Mesendoderm (in vitro differentiated cells): Measurements from ENCODE around the gene RGS10.

ENCODE experiments used
- DNase-seq: peaks from one replicate; pipeline ENCODE4 v3.0.0; 2013
- H2AK5ac ChIP-seq: 2 replicates; pipeline ENCODE4 v1.6.1; 2013; ENCODE audit warnings: low read length, inconsistent platforms
- H2BK120ac ChIP-seq: 2 replicates; pipeline ENCODE4 v1.6.1; 2013; ENCODE audit warnings: low read depth, mild to moderate bottlenecking, low read length, moderate library complexity, mixed read lengths
- H2BK15ac ChIP-seq: replicated peaks from 2 replicates; pipeline ENCODE4 v1.6.1; 2013; ENCODE audit warnings: low read depth, mild to moderate bottlenecking, moderate library complexity
- H2BK5ac ChIP-seq: 2 replicates; pipeline ENCODE4 v1.6.1; 2013; ENCODE audit warnings: low read length, inconsistent platforms
- H3K18ac ChIP-seq: 2 replicates; pipeline ENCODE4 v1.6.1; 2013; ENCODE audit warnings: mild to moderate bottlenecking, low read length, mixed read lengths
- H3K23ac ChIP-seq: one replicate; pipeline ENCODE4 v1.6.1; 2013; ENCODE audit warnings: low read length
- H3K27ac ChIP-seq: 2 replicates; pipeline ENCODE4 v1.5.1; 2013; ENCODE audit warnings: low read depth, mild to moderate bottlenecking, inconsistent platforms, low read length, moderate library complexity
- H3K27me3 ChIP-seq: 2 replicates; pipeline ENCODE4 v1.6.1; 2013; ENCODE audit warnings: low read length, control low read depth, mild to moderate bottlenecking, inconsistent platforms; ENCODE audit not compliant: insufficient read depth, poor library complexity
- H3K36me3 ChIP-seq: 2 replicates; pipeline ENCODE4 v1.6.1; 2013; ENCODE audit warnings: low read length, inconsistent platforms; ENCODE audit not compliant: control insufficient read depth, insufficient read depth
- H3K4ac ChIP-seq: one replicate; pipeline ENCODE4 v1.6.1; 2013; ENCODE audit warnings: low read depth, mild to moderate bottlenecking, low read length, moderate library complexity
- H3K4me1 ChIP-seq: 2 replicates; pipeline ENCODE4 v1.6.1; 2013; ENCODE audit warnings: low read depth, low read length, inconsistent platforms; ENCODE audit not compliant: control insufficient read depth
- H3K4me2 ChIP-seq: 2 replicates; pipeline ENCODE4 v1.6.1; 2013; ENCODE audit warnings: low read length
- H3K4me3 ChIP-seq: 2 replicates; pipeline ENCODE4 v1.5.1; 2013; ENCODE audit warnings: mild to moderate bottlenecking, low read length
- H3K56ac ChIP-seq: one replicate; pipeline ENCODE4 v1.6.1; 2013; ENCODE audit warnings: low read length
- H3K79me1 ChIP-seq: 2 replicates; pipeline ENCODE4 v1.6.1; 2013; ENCODE audit warnings: low read length, inconsistent platforms
- H3K79me2 ChIP-seq: 2 replicates; pipeline ENCODE4 v1.6.1; 2013; ENCODE audit warnings: mild to moderate bottlenecking, low read length; ENCODE audit not compliant: control insufficient read depth, insufficient read depth
- H3K9ac ChIP-seq: 2 replicates; pipeline ENCODE4 v1.6.1; 2013; ENCODE audit warnings: low read length, inconsistent platforms
- H4K5ac ChIP-seq: one replicate; pipeline ENCODE4 v1.6.1; 2013; ENCODE audit warnings: low read length
- H4K8ac ChIP-seq: one replicate; pipeline ENCODE4 v1.6.1; 2013; ENCODE audit warnings: low read depth, mild to moderate bottlenecking, control low read depth, low read length, moderate library complexity
- WGBS: extraction: QIAGEN DNeasy Blood & Tissue Kit; methylation state at CpG from one replicate; pipeline ENCODE4 v1.1.7; 2013; ENCODE audit warnings: low lambda C conversion rate, missing lambda C conversion rate; ENCODE audit not compliant: insufficient coverage; ENCODE audit errors: extremely low coverage; 5-methylcytosine and 5-hydroxymethylcytosine counted together

The RGS10 gene

DNA sequence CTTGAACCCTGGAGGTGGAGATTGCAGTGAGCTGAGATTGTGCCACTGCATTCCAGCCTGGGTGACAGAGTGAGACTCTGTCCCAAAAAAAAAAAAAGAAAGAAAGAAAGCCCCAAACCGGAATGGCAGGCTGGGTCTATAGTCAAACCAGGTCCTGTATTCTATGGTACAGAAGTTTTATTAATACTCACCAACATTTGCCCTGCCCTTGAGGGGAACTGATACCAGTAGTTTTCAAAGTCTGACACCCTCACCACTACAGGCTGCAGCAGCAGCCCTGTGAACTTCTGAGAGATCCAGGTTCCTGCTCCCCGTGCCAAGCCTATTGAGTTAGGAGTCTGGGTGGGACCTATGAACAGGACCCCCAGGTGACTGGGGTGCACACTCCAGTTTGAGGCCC lies 80.6 kb downstream of the RGS10 start:
- no peak overlapping the region for H4K8ac ChIP-seq
- no peak overlapping the region for H3K4me2 ChIP-seq
- no peak overlapping the region for H2BK5ac ChIP-seq
- no peak overlapping the region for H3K4ac ChIP-seq
- H3K9ac ChIP-seq: no peak overlapping the region
- no peak overlapping the region for H4K5ac ChIP-seq
- no peaks in the 10 kb centered on the region for H3K79me1 ChIP-seq
- no peak overlapping the region for H3K23ac ChIP-seq
- H3K27ac ChIP-seq: no peak overlapping the region
- H2AK5ac ChIP-seq: no peak overlapping the region
- H3K27me3 ChIP-seq: no peaks in the 10 kb centered on the region
- no peak for DNase-seq
- H3K79me2 ChIP-seq: no peaks in the 10 kb centered on the region
- H2BK15ac ChIP-seq: no peak overlapping the region
- no peak overlapping the region for H2BK120ac ChIP-seq
- no peak overlapping the region for H3K18ac ChIP-seq
- H3K36me3 ChIP-seq: no peaks in the 10 kb centered on the region
- no peak overlapping the region for H3K4me3 ChIP-seq
- H3K56ac ChIP-seq: no peak overlapping the region
- H3K4me1 ChIP-seq: no peaks in the 10 kb centered on the region
- no CpG with 5 or more reads among the region's 2 CpGs for WGBS

DNA sequence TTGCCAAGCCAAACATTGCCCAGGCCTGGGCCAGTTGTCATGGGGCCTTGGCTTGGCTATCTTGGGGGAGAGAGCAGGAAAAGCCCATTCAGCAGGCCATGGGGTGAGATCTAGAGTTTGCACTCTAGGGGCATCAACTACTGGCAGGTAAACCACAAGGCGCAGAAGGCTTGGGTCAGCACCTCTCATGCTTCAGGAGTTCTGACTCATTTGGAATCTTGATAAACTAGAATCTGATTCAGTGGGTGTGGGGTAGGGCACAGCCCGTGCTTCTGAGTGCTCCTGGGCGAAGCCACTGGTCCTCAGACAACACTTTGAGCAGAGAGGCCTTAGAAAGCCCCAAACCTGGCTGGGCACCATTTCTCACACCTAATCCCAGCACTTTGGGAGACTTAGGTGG lies 81.1 kb downstream of the RGS10 start:
- Histone ChIP-seq H4K5ac (no peak overlapping the region), H3K79me2 (no peaks in the 10 kb centered on the region), H3K4ac (no peak overlapping the region), H2BK120ac (no peak overlapping the region), H3K36me3 (no peaks in the 10 kb centered on the region), H3K4me3 (no peak overlapping the region), H3K27me3 (no peaks in the 10 kb centered on the region), H3K79me1 (no peaks in the 10 kb centered on the region), H3K4me1 (no peaks in the 10 kb centered on the region), H3K27ac (no peak overlapping the region), H3K23ac (no peak overlapping the region), H2AK5ac (no peak overlapping the region), H3K9ac (no peak overlapping the region), H4K8ac (no peak overlapping the region), H2BK15ac (no peak overlapping the region), H3K4me2 (no peak overlapping the region), H3K56ac (no peak overlapping the region), H2BK5ac (no peak overlapping the region), H3K18ac (no peak overlapping the region)
- DNase-seq: no peak
- WGBS: no CpG with 5 or more reads among the region's 3 CpGs

DNA sequence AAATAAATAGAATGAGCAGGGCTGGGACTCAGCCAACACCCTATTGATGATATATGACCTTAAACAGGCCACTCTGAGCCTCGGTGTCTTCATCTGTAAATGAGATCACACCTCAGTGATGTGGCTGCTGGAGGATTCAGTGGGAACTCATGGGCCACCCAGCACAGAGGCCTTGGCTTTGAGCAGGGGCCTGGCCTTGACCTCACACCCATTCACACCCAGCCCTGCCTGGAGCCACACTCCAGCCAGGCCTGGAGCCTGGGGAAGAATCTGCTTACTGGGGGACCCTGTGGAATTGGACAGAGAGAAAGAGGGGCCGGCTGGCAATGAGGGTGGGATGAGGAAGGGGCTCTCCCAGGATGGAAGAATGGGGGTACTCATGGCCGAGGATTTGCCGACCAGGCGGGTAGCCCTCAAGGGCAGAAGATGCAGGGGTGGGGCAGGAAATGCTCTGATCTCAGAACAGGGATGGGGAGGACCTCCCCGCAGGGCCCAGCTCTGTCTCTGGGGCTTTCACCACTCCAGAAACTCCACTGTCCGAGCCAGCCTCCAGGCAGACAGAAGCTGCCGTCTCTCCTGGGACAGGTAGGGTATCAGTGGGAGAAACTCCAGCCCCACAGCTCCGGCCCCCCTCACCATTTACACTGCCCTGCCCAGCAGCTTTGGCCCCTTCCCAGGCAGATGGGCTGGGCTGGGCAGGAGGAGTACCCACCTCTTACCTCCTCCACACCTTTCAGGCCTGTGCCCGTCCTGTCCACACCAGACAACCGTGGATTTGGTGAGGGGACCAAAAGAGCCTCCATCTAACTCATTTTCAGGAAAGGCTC lies 81.9 kb downstream of the RGS10 start:
- Histone ChIP-seq H2BK15ac (no peak overlapping the region), H3K27me3 (no peaks in the 10 kb centered on the region), H3K18ac (no peak overlapping the region), H2BK5ac (no peak overlapping the region), H3K36me3 (no peaks in the 10 kb centered on the region), H3K56ac (no peak overlapping the region), H4K5ac (no peak overlapping the region), H3K79me2 (no peaks in the 10 kb centered on the region), H3K4me2 (no peak overlapping the region), H3K4me1 (no peaks in the 10 kb centered on the region), H3K4ac (no peak overlapping the region), H2AK5ac (no peak overlapping the region), H3K4me3 (no peak overlapping the region), H2BK120ac (no peak overlapping the region), H3K79me1 (no peaks in the 10 kb centered on the region), H3K9ac (no peak overlapping the region), H3K23ac (no peak overlapping the region), H3K27ac (no peak overlapping the region), H4K8ac (no peak overlapping the region)
- WGBS: no CpG with 5 or more reads among the region's 11 CpGs
- DNase-seq: no peak

DNA sequence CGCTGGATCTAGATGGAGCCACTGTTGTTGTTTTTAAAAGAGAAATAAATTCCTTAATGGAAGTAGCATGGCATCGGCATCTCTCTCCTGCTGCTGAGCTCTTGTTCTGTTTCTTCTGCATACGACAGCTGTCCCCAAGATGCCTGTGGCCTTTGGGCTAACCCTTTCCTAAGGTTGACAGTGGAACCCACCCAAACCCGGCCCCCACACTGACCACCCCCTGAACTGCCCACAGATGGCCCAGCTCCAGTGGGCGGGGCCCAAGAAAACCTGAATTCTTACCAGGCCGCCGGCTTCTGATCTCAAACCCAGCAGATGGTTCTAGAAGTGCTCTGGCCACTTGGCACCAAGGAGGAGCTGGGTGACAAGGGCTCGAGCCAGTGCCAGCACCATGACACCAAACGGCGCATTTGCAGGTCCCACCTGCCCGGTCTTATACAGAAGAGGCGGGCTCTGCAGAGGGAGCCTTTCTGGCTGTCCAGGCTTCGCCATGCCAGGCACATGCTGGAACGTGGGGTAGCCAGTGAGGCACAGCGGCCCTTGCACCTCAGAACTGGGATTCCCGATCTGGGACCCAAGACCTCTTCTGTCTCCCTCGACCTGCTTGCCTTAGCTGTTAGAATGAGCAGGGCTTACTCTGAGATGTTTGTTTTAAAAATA lies 82.7 kb downstream of the RGS10 start:
- Histone ChIP-seq H4K5ac (no peak overlapping the region), H3K9ac (no peak overlapping the region), H2BK120ac (no peak overlapping the region), H3K27ac (no peak overlapping the region), H3K79me2 (no peaks in the 10 kb centered on the region), H4K8ac (no peak overlapping the region), H3K79me1 (no peaks in the 10 kb centered on the region), H3K18ac (no peak overlapping the region), H2BK5ac (no peak overlapping the region), H3K4ac (no peak overlapping the region), H3K4me2 (no peak overlapping the region), H3K56ac (no peak overlapping the region), H2BK15ac (no peak overlapping the region), H3K36me3 (no peaks in the 10 kb centered on the region), H3K23ac (no peak overlapping the region), H3K4me3 (no peak overlapping the region), H2AK5ac (no peak overlapping the region), H3K4me1 (no peaks in the 10 kb centered on the region), H3K27me3 (no peaks in the 10 kb centered on the region)
- DNase-seq: no peak
- WGBS: no CpG with 5 or more reads among the region's 17 CpGs

DNA sequence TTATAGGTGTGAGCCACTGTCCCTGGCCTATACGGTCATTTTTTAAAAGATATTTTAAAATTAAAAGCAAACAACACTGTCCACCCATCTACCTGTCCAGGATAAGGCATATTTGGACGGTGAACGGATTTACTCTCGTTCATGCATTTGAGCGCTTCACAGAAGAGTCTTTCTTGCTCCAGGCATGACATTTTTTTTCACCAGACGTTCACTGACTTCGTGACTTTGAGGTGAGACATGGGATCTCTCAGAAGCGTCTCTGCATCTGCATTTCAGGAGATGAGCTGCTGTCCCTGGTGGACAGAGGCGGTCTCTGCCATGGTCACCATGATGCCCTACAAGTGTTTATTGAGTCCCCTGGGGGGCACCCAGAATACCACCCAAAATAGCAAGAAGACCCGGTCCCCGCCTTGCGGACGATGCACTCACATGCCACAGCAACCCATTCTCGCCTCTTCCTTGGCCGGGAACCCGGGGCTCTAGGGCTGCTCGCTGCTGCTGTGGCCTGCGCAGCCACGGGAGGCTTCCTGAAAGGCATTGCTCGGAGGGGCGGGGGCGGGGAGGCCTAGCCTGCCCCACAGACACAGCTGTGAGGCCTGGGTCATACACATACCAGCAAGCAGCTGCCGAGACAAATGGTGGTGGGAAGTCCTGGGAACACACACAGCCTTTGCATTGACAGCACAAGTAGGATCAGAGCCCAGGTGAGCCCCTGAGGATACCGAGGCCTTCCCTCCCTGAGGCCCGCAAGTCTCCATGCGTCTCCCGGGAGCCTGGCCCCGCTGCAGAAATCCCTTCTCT lies 84.4 kb downstream of the RGS10 start:
- no peak overlapping the region for H3K27ac ChIP-seq
- no peak overlapping the region for H2AK5ac ChIP-seq
- no peaks in the 10 kb centered on the region for H3K27me3 ChIP-seq
- WGBS: no CpG with 5 or more reads among the region's 28 CpGs
- no peaks in the 10 kb centered on the region for H3K79me2 ChIP-seq
- H3K4me3 ChIP-seq: no peak overlapping the region
- no peaks in the 10 kb centered on the region for H3K79me1 ChIP-seq
- no peak overlapping the region for H2BK15ac ChIP-seq
- H2BK5ac ChIP-seq: no peak overlapping the region
- H3K56ac ChIP-seq: no peak overlapping the region
- no peak overlapping the region for H3K23ac ChIP-seq
- no peaks in the 10 kb centered on the region for H3K4me1 ChIP-seq
- H3K18ac ChIP-seq: no peak overlapping the region
- H4K5ac ChIP-seq: no peak overlapping the region
- no peak overlapping the region for H2BK120ac ChIP-seq
- no peak overlapping the region for H4K8ac ChIP-seq
- H3K36me3 ChIP-seq: no peaks in the 10 kb centered on the region
- H3K4ac ChIP-seq: no peak overlapping the region
- no peak overlapping the region for H3K9ac ChIP-seq
- H3K4me2 ChIP-seq: no peak overlapping the region
- DNase-seq: peak; percentile 32
